ENCODE data around the gene CXCL1.
A peak's percentile ranks its signal among the peaks of the same experiment; 100 is the strongest.

The CXCL1 gene

DNA sequence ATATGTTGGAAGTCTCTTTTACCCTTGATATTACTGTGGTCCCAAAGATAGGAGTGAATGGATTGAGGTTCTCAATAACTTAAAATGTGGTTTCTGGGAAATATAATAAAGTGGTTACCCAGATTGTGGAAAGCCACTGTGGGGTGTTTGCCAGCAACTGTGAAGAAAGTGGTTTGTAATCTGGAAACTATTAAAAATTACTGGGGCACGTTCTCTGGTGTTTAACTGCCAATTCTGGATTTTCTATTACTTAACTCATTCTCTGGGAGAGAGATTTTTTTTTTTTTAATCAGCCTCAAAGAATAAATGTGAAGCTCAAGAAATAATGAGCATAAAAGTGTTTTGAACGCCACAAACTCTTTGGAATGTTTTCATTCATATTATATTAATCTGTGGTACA lies 37.6 kb upstream of the CXCL1 start:
- no peak for DNase-seq (ENCODE audit: low read depth)
- no peak overlapping the region for H3K4me3 ChIP-seq (ENCODE audit: low read depth, low read length)
- TF ChIP-seq, protein P1, sequence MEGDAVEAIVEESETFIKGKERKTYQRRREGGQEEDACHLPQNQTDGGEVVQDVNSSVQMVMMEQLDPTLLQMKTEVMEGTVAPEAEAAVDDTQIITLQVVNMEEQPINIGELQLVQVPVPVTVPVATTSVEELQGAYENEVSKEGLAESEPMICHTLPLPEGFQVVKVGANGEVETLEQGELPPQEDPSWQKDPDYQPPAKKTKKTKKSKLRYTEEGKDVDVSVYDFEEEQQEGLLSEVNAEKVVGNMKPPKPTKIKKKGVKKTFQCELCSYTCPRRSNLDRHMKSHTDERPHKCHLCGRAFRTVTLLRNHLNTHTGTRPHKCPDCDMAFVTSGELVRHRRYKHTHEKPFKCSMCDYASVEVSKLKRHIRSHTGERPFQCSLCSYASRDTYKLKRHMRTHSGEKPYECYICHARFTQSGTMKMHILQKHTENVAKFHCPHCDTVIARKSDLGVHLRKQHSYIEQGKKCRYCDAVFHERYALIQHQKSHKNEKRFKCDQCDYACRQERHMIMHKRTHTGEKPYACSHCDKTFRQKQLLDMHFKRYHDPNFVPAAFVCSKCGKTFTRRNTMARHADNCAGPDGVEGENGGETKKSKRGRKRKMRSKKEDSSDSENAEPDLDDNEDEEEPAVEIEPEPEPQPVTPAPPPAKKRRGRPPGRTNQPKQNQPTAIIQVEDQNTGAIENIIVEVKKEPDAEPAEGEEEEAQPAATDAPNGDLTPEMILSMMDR (conservative IDR thresholded peaks at IDR 0.05; ENCODE audit: low read depth, low read length): no peak

GRCh38 chr4:73832651-73833237 lies 36.4 kb upstream of the CXCL1 start:
- H3K4me3 ChIP-seq (ENCODE audit: low read depth, low read length): no peak overlapping the region
- peak; percentile 46 for DNase-seq (ENCODE audit: low read depth)
- TF ChIP-seq, protein P1 (conservative IDR thresholded peaks at IDR 0.05; ENCODE audit: low read depth, low read length): no peak

DNA sequence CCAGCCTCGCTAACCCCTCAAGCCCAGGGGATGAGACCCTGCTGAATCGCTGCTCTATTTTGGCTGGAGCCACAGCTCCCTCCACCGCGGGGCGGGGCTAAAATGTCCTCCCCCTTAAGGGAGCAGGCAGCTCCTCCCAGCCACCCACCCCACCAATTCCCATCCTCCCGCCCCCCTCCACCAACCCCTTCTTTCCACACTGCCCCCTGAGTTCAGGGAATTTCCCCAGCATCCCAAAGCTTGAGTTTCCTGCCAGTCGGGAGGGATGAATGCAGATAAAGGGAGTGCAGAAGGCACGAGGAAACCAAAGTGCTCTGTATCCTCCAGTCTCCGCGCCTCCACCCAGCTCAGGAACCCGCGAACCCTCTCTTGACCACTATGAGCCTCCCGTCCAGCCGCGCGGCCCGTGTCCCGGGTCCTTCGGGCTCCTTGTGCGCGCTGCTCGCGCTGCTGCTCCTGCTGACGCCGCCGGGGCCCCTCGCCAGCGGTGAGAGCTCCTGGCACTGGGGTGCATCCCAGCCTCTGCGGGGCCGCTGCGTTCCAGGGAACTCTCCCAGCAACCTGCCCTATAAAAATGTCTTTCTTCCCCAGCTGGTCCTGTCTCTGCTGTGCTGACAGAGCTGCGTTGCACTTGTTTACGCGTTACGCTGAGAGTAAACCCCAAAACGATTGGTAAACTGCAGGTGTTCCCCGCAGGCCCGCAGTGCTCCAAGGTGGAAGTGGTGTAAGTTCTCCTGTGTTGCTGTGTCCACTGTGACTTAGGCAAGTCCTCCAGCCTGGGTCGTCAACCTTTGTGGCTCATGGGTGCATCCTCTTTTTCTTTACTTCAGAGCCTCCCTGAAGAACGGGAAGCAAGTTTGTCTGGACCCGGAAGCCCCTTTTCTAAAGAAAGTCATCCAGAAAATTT lies 32.6 kb upstream of the CXCL1 start, which contains the start of gene CXCL6:
Gene CXCL6, plus strand, starts transcription at position 306 of the 907 bp plus-strand sequence. Its CDS starts 73 bp downstream, at position 379.
- TF ChIP-seq, protein P1 (conservative IDR thresholded peaks at IDR 0.05; ENCODE audit: low read depth, low read length): no peak
- peak within 1 kb of the TSS; percentile 62 for H3K4me3 ChIP-seq (ENCODE audit: low read depth, low read length)
- DNase-seq (ENCODE audit: low read depth): peak; percentile 45

DNA sequence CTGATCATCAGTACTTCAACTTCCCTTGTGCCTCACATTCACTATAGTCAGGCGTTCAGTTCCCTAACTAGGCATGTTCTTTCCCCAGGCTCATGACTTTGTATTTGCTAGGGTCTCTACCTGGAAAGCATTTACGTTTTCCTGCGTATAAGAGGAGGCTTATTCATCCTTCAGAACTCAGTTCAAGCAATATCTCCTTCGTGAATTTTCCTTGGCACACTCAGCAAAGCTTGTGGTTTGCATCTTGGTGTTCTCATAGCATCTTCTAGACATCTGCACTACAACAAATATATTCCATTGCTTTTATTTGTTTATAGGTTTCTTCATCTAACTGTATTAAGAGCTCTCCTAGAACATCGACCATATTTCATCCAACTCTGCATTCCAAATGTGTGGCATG lies 30.1 kb upstream of the CXCL1 start:
- DNase-seq (ENCODE audit: low read depth): no peak
- TF ChIP-seq, protein P1 (conservative IDR thresholded peaks at IDR 0.05; ENCODE audit: low read depth, low read length): no peak
- no peak overlapping the region for H3K4me3 ChIP-seq (ENCODE audit: low read depth, low read length)

- DNase-seq (ENCODE audit: low read depth): no peak
- no peak overlapping the region for H3K4me3 ChIP-seq (ENCODE audit: low read depth, low read length)
- TF ChIP-seq, protein P1 (conservative IDR thresholded peaks at IDR 0.05; ENCODE audit: low read depth, low read length): no peak
These were observed 29.5 kb upstream of the CXCL1 start for GRCh38 chr4:73839715-73840114.

GRCh38 chr4:73841243-73841925 lies 27.8 kb upstream of the CXCL1 start:
- TF ChIP-seq, protein P1 (conservative IDR thresholded peaks at IDR 0.05; ENCODE audit: low read depth, low read length): no peak
- no peak for DNase-seq (ENCODE audit: low read depth)
- H3K4me3 ChIP-seq (ENCODE audit: low read depth, low read length): no peak overlapping the region
